Tibial artery (tissue), 4 donors: Measurements from ENCODE around the gene CNTNAP2.
"Not testable (repeated sequence)": the region's sequence is repeated elsewhere in the genome, so short reads cannot be mapped to it uniquely, and the experiment has no call there.

Source experiments
- DNase-seq, 2 donors: peaks; one replicate each; pipeline ENCODE4 v3.0.0-alpha.2; 2019
- H3K27ac ChIP-seq, 2 donors: fragments of 200-600 bp; sonication (generic) in 1 of 2; 1 replicate in 1 of 2; 2 replicates in 1 of 2; pipeline ENCODE4 v1.5.1; 2018 to 2019; ENCODE audit warnings: mild to moderate bottlenecking in 1 of 2
- H3K27me3 ChIP-seq, 2 donors: fragments of 200-600 bp; sonication (generic) in 1 of 2; one replicate each; pipeline versions ENCODE4 v1.5.1 to v1.6.0; 2016 to 2019
- H3K36me3 ChIP-seq, 3 donors: fragments of 200-600 bp; sonication (generic) in 2 of 3; one replicate each; pipeline ENCODE4 v1.5.1; 2016 to 2019; ENCODE audit warnings: mild to moderate bottlenecking in 2 of 3
- H3K4me1 ChIP-seq, 4 donors: fragments of 200-600 bp; sonication (generic) in 2 of 4; 1 replicate in 3 of 4; 2 replicates in 1 of 4; pipeline ENCODE4 v1.5.1; 2016 to 2019
- H3K4me3 ChIP-seq, 2 donors: fragments of 200-600 bp; sonication (generic) in 1 of 2; 1 replicate in 1 of 2; 2 replicates in 1 of 2; pipeline ENCODE4 v1.5.1; 2018 to 2019; ENCODE audit warnings: mild to moderate bottlenecking in 2 of 2
- H3K9me3 ChIP-seq, 3 donors: fragments of 200-600 bp; sonication (generic) in 1 of 3; one replicate each; pipeline ENCODE4 v1.5.1; 2016 to 2019
- intact Hi-C: fragments of 100-400 bp; cut with DNase I; formaldehyde crosslinking; loops from one replicate; pipeline ENCODE4 v1.15.0; 2023; ENCODE audit warnings: low total_unique reads
- TF ChIP-seq, protein P1 (sequence below), 2 experiments: fragments of 200-600 bp in 1 of 2; fragments of 450-650 bp in 1 of 2; IDR thresholded peaks; one replicate each; pipeline ENCODE4 v1.5.1; 2017 to 2019; ENCODE audit warnings: antibody characterized with exemption in 2 of 2, mild to moderate bottlenecking in 1 of 2, moderate library complexity in 1 of 2

The CNTNAP2 gene

DNA sequence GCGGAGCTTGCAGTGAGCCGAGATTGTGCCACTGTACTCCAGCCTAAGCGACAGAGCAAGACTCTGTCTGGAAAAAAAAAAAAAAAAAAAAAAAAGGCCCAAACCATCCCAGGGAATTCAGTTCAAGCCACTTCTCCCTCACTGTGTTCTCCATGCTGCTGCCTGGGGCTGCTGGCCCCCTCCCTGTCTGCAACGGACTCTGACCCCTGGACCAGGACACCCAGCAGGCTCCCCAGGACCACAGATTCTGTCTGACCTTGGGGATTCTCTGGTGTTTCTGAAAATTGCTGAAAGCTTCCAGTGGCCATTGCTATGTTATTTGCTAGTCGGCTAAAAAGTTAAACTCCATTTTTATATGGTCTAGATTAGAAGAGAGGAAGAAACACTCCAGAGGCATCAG, 2212.3 kb downstream of the CNTNAP2 start:
- Histone ChIP-seq H3K27ac (no peak overlapping the region), H3K36me3 (no peaks in the 10 kb centered on the region), H3K27me3 (peaks cover 0 to 5% of the 10 kb centered on the region in 2 donors), H3K4me1 (no peaks in the 10 kb centered on the region), H3K9me3 (no peaks in the 10 kb centered on the region), H3K4me3 (no peak overlapping the region)
- intact Hi-C loops: no loop called here
- TF ChIP-seq, protein P1, sequence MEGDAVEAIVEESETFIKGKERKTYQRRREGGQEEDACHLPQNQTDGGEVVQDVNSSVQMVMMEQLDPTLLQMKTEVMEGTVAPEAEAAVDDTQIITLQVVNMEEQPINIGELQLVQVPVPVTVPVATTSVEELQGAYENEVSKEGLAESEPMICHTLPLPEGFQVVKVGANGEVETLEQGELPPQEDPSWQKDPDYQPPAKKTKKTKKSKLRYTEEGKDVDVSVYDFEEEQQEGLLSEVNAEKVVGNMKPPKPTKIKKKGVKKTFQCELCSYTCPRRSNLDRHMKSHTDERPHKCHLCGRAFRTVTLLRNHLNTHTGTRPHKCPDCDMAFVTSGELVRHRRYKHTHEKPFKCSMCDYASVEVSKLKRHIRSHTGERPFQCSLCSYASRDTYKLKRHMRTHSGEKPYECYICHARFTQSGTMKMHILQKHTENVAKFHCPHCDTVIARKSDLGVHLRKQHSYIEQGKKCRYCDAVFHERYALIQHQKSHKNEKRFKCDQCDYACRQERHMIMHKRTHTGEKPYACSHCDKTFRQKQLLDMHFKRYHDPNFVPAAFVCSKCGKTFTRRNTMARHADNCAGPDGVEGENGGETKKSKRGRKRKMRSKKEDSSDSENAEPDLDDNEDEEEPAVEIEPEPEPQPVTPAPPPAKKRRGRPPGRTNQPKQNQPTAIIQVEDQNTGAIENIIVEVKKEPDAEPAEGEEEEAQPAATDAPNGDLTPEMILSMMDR (IDR thresholded peaks at IDR 0.05): no peak
- DNase-seq: no peak

DNA sequence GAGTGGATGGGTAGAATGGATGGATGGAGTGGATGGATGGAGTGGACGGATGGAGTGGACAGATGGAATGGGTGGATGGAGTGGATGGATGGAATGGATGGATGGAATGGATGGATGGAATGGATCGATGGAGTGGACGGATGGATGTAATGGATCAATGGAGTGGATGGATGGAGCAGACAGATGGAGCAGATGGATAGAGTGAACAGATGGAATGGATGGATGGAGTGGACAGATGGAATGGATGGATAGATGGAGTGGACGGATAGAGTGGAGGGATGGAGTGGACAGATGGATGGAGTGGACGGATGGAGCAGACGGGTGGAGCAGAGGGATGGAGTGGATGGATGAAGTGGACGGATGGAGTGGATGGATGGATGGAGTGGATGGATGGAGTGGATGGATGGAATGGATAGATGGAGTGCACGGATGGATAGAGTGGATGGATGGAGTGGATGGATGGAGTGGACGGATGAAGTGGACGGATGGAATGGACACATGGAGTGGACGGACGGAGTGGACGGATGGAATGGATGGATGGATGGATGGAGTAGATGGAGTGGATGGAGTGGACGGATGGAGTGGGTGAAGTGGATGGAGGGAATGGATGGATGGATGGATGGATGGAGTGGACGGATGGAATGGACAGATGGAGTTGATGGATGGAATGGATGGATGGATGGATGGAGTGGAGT, 2213.7 kb downstream of the CNTNAP2 start:
- TF ChIP-seq, protein P1 (IDR thresholded peaks at IDR 0.05): no peak

DNA sequence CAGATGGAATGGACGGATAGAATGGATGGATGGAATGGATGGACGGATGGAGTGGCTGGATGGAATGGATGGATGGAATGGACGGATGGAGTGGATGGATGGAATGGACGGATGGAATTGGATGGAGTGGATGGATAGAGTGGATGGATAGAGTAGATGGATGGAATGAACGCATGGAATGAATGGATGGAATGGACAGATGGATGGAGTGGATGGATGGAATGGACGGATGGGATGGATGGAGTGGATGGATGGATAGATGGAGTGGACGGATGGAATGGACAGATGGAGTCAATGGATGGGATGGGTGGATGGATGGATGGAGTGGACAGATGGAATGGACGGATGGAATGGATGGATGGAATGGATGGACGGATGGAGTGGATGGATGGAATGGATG, 2214.2 kb downstream of the CNTNAP2 start:
- Histone ChIP-seq H3K27me3 (peaks cover 0 to 13% of the 10 kb centered on the region in 2 donors), H3K27ac (no peak overlapping the region), H3K4me3 (no peak overlapping the region), H3K4me1 (no peaks in the 10 kb centered on the region), H3K36me3 (no peaks in the 10 kb centered on the region), H3K9me3 (no peaks in the 10 kb centered on the region)
- DNase-seq: no peak
- intact Hi-C loops: no loop called here
- TF ChIP-seq, protein P1 (IDR thresholded peaks at IDR 0.05): no peak

More for the DNA sequence above, 2213.7 kb downstream of the CNTNAP2 start:
- H3K27me3 ChIP-seq: peaks cover 0 to 12% of the 10 kb centered on the region in 2 donors
- DNase-seq: no peak
- no peak overlapping the region for H3K27ac ChIP-seq
- intact Hi-C loops: no loop called here
- no peaks in the 10 kb centered on the region for H3K4me1 ChIP-seq
- H3K36me3 ChIP-seq: no peaks in the 10 kb centered on the region
- no peak overlapping the region for H3K4me3 ChIP-seq
- H3K9me3 ChIP-seq: no peaks in the 10 kb centered on the region

DNA sequence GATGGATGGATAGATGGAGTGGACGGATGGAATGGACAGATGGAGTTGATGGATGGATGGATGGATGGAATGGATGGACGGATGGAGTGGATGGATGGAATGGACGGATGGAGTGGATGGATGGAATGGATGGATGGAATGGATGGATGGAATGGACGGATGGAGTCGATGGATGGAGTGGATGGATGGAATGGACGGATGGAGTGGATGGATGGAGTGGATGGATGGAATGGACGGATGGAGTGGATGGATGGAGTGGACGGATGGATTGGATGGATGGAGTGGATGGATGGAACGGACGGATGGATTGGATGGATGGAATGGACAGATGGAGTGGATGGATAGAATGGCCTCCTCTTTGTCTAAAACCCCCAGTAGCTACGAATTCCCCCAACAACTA, 2214.9 kb downstream of the CNTNAP2 start:
- DNase-seq, H3K4me1 ChIP-seq, H3K36me3 ChIP-seq, H3K9me3 ChIP-seq, H3K27ac ChIP-seq, H3K4me3 ChIP-seq, intact Hi-C loops: not testable (repeated sequence)
- H3K27me3 ChIP-seq: peaks cover 0 to 13% of the 10 kb centered on the region in 2 donors

DNA sequence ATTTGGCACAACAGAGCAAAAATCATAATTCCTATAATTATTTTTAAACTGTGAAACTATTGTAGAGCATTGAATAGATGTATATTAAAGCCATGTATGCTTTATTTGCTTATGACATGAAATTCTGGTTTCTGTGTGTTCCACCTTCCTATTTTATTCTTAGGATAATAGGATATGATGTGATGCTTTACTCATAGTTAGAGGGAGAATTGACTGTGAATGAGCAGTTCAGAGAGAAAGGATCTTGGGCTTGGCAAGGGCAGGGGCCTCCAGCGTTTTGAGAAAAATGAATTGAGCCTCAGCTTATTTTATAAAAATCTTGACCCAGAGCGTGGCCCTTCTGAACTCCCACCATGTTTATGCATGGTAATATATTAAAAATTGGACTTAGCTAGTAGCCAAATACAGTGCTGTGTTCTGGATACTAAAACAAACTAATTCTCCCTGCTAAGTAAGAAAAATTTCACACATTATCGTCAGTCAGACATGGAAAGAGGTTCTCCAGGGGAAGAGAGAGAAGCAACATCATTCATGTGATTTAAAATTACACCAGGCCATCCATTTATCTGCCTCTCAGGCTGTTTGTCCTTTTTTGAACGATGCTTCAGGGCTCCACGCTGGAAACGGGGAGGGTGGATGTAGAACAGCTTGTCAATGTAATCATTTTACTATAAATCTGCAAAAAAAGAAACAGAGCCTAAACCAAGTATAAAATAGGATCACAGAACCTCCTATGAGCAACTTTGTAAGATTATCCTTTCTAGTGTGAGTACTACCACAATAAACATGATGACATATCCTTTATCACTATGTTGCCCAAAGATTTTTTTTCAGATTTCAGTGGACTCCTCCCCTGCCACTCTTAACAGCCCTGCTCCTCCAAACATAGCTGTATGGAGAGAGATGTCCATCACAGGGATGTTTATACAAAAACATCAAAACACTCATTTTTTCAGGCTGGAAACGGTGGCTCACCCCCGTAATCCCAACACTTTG, 2215.9 kb downstream of the CNTNAP2 start:
- Histone ChIP-seq H3K4me1 (no peaks in the 10 kb centered on the region), H3K36me3 (no peaks in the 10 kb centered on the region), H3K9me3 (no peaks in the 10 kb centered on the region), H3K4me3 (no peak overlapping the region), H3K27ac (no peak overlapping the region), H3K27me3 (peaks cover 0 to 23% of the 10 kb centered on the region in 2 donors)
- TF ChIP-seq, protein P1 (IDR thresholded peaks at IDR 0.05): no peak
- intact Hi-C loops: no loop called here
- DNase-seq: no peak
